ENCODE measurements around the gene KRTAP4-2. TPM values are rescaled to one million over a fixed set of nuclear protein-coding genes. Genes with fewer than 3 reads are reported as not detected.
"Not testable (repeated sequence)": the region's sequence is repeated elsewhere in the genome, so short reads cannot be mapped to it uniquely, and the experiment has no call there.

The KRTAP4-2 gene
- total RNA-seq, 1 donor from 2014 or later: not detected

DNA sequence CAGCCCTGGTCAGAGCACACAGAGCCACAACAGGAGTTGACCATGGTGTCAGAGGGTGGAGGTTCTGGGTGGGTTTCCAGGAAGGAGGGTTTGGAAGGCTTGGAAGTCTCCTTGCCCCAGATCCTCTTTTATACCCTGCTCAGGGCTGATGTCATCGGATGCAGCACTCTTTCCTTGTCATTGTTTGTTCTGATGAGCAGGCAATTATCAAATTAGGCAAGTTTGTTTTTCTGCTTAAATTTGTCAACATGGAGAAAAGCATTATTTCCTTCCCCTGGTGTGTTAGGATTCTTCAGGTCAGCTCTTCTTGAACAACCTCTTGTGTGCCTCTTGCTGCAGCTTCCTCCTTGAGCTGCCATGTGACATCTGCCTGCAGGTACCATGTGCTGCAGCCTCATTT is 17.4 kb downstream of the KRTAP4-2 start, which contains the start of gene KRTAP4-4:
TSS of gene KRTAP4-4 (minus strand) at position 101 of the 400 bp plus-strand sequence. CDS start at position 44, 57 bp downstream.
- DNase-seq (ENCODE audit: low spot score): no peak
- Mint-ChIP-seq H3K4me1 (ENCODE audit: low read depth) (no peaks in the 10 kb centered on the region), H3K27ac (ENCODE audit: unreplicated experiment) (no peak within 1 kb of the TSS), H3K36me3 (ENCODE audit: low read depth) (no peaks in the 10 kb centered on the region), H3K9me3 (ENCODE audit: low read depth) (no peaks in the 10 kb centered on the region), H3K4me3 (ENCODE audit: unreplicated experiment) (no peak within 1 kb of the TSS), H3K27me3 (ENCODE audit: low read depth) (peaks cover 9% of the 10 kb centered on the region)
- TF ChIP-seq, protein P1, sequence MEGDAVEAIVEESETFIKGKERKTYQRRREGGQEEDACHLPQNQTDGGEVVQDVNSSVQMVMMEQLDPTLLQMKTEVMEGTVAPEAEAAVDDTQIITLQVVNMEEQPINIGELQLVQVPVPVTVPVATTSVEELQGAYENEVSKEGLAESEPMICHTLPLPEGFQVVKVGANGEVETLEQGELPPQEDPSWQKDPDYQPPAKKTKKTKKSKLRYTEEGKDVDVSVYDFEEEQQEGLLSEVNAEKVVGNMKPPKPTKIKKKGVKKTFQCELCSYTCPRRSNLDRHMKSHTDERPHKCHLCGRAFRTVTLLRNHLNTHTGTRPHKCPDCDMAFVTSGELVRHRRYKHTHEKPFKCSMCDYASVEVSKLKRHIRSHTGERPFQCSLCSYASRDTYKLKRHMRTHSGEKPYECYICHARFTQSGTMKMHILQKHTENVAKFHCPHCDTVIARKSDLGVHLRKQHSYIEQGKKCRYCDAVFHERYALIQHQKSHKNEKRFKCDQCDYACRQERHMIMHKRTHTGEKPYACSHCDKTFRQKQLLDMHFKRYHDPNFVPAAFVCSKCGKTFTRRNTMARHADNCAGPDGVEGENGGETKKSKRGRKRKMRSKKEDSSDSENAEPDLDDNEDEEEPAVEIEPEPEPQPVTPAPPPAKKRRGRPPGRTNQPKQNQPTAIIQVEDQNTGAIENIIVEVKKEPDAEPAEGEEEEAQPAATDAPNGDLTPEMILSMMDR (IDR thresholded peaks at IDR 0.05): no peak

DNA sequence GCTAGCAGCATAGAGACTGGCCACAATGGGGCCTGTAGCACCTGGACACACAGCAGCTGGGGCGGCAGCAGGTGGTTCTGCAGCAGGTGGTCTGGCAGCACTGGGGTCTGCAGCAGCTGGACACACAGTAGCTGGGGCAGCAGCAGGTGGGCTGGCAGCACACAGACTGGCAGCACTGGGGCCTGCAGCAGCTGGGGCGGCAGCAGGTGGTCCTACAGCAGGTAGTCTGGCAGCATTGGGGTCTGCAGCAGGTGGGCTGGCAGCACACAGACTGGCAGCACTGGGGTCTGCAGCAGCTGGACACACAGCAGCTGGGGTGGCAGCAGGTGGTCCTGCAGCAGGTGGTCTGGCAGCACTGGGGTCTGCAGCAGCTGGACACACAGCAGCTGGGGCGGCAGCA is 17.8 kb downstream of the KRTAP4-2 start:
- H3K9me3 Mint-ChIP-seq (ENCODE audit: low read depth); H3K27me3 Mint-ChIP-seq (ENCODE audit: low read depth); H3K27ac Mint-ChIP-seq (ENCODE audit: unreplicated experiment); H3K36me3 Mint-ChIP-seq (ENCODE audit: low read depth); H3K4me3 Mint-ChIP-seq (ENCODE audit: unreplicated experiment); H3K4me1 Mint-ChIP-seq (ENCODE audit: low read depth): not testable (repeated sequence)
- DNase-seq (ENCODE audit: low spot score): peak; percentile 54

DNA sequence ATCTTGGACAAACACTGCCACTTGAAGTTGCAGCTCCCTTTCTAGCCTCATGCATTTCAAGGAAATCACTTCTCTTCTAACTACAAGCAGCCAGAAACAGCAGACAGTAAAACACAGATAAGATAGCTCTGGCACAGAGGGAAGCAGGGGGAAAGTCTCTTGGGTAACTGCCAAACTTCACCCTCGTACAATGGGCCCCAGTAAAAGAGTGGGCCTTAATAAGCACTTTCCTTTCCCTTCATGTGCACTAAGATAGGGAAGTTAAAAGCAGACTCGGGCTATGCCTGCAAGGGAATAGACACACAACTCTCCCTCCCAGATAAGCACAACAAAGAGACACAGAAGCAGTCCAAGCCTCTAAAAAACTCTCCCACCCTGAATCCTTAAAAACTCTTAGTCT is 24.2 kb downstream of the KRTAP4-2 start:
- Mint-ChIP-seq H3K36me3 (ENCODE audit: low read depth) (no peaks in the 10 kb centered on the region), H3K4me1 (ENCODE audit: low read depth) (no peaks in the 10 kb centered on the region), H3K27me3 (ENCODE audit: low read depth) (peaks cover 5% of the 10 kb centered on the region), H3K4me3 (ENCODE audit: unreplicated experiment) (no peak overlapping the region), H3K27ac (ENCODE audit: unreplicated experiment) (no peak overlapping the region), H3K9me3 (ENCODE audit: low read depth) (peaks cover 4% of the 10 kb centered on the region)
- DNase-seq (ENCODE audit: low spot score): no peak
- TF ChIP-seq, protein P1 (IDR thresholded peaks at IDR 0.05): no peak

DNA sequence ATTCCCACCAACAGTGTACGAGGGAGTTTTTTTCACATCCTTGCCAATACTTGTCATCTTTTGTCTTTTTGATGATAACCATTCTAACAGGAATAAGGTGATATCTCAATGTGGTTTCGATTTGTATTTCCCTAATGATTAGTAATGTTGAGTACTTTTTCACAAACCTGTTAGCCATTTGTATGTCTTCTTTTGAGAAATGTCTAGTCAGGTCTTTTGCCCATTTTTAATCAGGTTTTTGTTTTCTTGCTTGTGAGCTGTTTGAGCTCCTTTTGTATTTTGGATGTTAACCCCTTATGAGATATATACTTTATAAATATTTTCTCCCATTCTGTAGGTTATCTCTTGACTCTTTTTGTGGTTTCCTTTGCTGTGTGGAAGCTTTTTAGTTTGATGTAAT is 26.5 kb downstream of the KRTAP4-2 start:
- Mint-ChIP-seq H3K36me3 (ENCODE audit: low read depth) (no peaks in the 10 kb centered on the region), H3K27ac (ENCODE audit: unreplicated experiment) (no peak overlapping the region), H3K4me1 (ENCODE audit: low read depth) (no peaks in the 10 kb centered on the region), H3K9me3 (ENCODE audit: low read depth) (peaks cover 4% of the 10 kb centered on the region), H3K27me3 (ENCODE audit: low read depth) (peaks cover 5% of the 10 kb centered on the region), H3K4me3 (ENCODE audit: unreplicated experiment) (no peak overlapping the region)
- TF ChIP-seq, protein P1 (IDR thresholded peaks at IDR 0.05): no peak
- no peak for DNase-seq (ENCODE audit: low spot score)

GRCh38 chr17:41150026-41150425 is 28.0 kb downstream of the KRTAP4-2 start:
- DNase-seq (ENCODE audit: low spot score): no peak
- Mint-ChIP-seq H3K4me3 (ENCODE audit: unreplicated experiment) (no peak overlapping the region), H3K36me3 (ENCODE audit: low read depth) (no peaks in the 10 kb centered on the region), H3K4me1 (ENCODE audit: low read depth) (no peaks in the 10 kb centered on the region), H3K27me3 (ENCODE audit: low read depth) (peaks cover 5% of the 10 kb centered on the region), H3K9me3 (ENCODE audit: low read depth) (peaks cover 2% of the 10 kb centered on the region), H3K27ac (ENCODE audit: unreplicated experiment) (no peak overlapping the region)
- TF ChIP-seq, protein P1 (IDR thresholded peaks at IDR 0.05): no peak

- Mint-ChIP-seq H3K4me3 (ENCODE audit: unreplicated experiment) (no peak within 1 kb of the TSS), H3K4me1 (ENCODE audit: low read depth) (no peaks in the 10 kb centered on the region), H3K36me3 (ENCODE audit: low read depth) (no peaks in the 10 kb centered on the region), H3K27me3 (ENCODE audit: low read depth) (peaks cover 5% of the 10 kb centered on the region), H3K9me3 (ENCODE audit: low read depth) (no peaks in the 10 kb centered on the region), H3K27ac (ENCODE audit: unreplicated experiment) (no peak within 1 kb of the TSS)
- TF ChIP-seq, protein P1 (IDR thresholded peaks at IDR 0.05): no peak
- no peak for DNase-seq (ENCODE audit: low spot score)
These were observed 28.4 kb downstream of the KRTAP4-2 start, which contains the start of gene KRTAP4-5 for GRCh38 chr17:41149652-41149985. Gene KRTAP4-5 (minus strand): TSS chr17:41149825. CDS start chr17:41149767, 58 bp downstream.

DNA sequence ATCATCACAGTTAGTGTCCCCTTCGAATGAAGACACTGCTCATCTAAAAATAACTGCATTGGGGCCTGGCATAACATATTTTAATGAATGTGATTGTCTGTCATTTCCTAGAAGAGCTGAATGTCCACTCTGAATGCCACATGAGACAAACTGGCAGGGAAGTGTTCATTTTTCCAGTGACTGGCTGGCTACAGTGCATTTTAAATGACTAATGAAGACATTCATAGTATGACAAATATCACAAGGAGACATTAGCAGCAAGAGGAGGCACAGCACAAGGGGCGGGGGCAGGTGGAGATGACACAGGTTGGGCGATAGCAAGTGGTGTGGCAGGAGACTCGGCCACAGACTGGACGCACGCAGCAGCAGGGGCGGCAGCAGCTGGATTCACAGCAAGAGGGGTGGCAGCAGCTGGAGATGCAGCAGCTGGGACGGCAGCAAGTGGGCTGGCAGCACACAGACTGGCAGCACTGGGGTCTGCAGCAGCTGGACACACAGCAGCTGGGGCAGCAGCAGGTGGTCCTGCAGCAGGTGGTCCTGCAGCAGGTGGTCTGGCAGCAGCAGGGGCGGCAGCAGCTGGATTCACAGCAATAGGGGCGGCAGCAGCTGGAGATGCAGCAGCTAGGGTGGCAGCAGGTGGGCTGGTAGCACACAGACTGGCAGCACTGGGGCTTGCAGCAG is 28.9 kb downstream of the KRTAP4-2 start:
- not testable (repeated sequence) for H3K27me3 Mint-ChIP-seq (ENCODE audit: low read depth); DNase-seq (ENCODE audit: low spot score); H3K4me3 Mint-ChIP-seq (ENCODE audit: unreplicated experiment); H3K36me3 Mint-ChIP-seq (ENCODE audit: low read depth); H3K27ac Mint-ChIP-seq (ENCODE audit: unreplicated experiment); H3K4me1 Mint-ChIP-seq (ENCODE audit: low read depth); H3K9me3 Mint-ChIP-seq (ENCODE audit: low read depth)
